Measurements from ENCODE around the gene TFEB. TPM values are rescaled to one million over a fixed set of nuclear protein-coding genes. Genes with fewer than 3 reads are reported as not detected.

TFEB gene
- total RNA-seq, 2 donors from 2014 or later, result 9.4 to 12.0 TPM

- Mint-ChIP-seq H3K36me3 (ENCODE audit: low read depth) (no peaks in the 10 kb centered on the region), H3K27me3 (peaks cover 5% of the 10 kb centered on the region), H3K4me3 (no peak overlapping the region), H3K27ac (no peak overlapping the region), H3K9me3 (no peaks in the 10 kb centered on the region), H3K4me1 (no peaks in the 10 kb centered on the region)
- no peak for ATAC-seq (replicated peaks)
These were observed 66.4 kb downstream of the TFEB start for GRCh38 chr6:41668968-41669367.

- H3K27me3 Mint-ChIP-seq, result peaks cover 12% of the 10 kb centered on the region
- no peaks in the 10 kb centered on the region for H3K4me1 Mint-ChIP-seq
- no peak overlapping the region for H3K27ac Mint-ChIP-seq
- no peaks in the 10 kb centered on the region for H3K9me3 Mint-ChIP-seq
- no peak overlapping the region for H3K4me3 Mint-ChIP-seq
- ATAC-seq (replicated peaks), result no peak
- H3K36me3 Mint-ChIP-seq (ENCODE audit: low read depth), result no peaks in the 10 kb centered on the region
These were observed 68.2 kb downstream of the TFEB start for GRCh38 chr6:41667195-41667594.

GRCh38 chr6:41664271-41664670 is 71.1 kb downstream of the TFEB start:
- H3K4me1 Mint-ChIP-seq, result no peaks in the 10 kb centered on the region
- H3K9me3 Mint-ChIP-seq, result no peaks in the 10 kb centered on the region
- no peaks in the 10 kb centered on the region for H3K36me3 Mint-ChIP-seq (ENCODE audit: low read depth)
- no peak overlapping the region for H3K27ac Mint-ChIP-seq
- no peak for ATAC-seq (replicated peaks)
- peaks cover 23% of the 10 kb centered on the region for H3K27me3 Mint-ChIP-seq
- H3K4me3 Mint-ChIP-seq, result no peak overlapping the region

- no peak overlapping the region for H3K4me3 Mint-ChIP-seq
- no peak for ATAC-seq (replicated peaks)
- no peaks in the 10 kb centered on the region for H3K9me3 Mint-ChIP-seq
- no peaks in the 10 kb centered on the region for H3K36me3 Mint-ChIP-seq (ENCODE audit: low read depth)
- H3K4me1 Mint-ChIP-seq, result no peaks in the 10 kb centered on the region
- no peak overlapping the region for H3K27ac Mint-ChIP-seq
- peaks cover 26% of the 10 kb centered on the region for H3K27me3 Mint-ChIP-seq
These were observed 71.8 kb downstream of the TFEB start for GRCh38 chr6:41663568-41663967.

GRCh38 chr6:41659935-41660334 is 75.5 kb downstream of the TFEB start:
- no peak overlapping the region for H3K27ac Mint-ChIP-seq
- no peak for ATAC-seq (replicated peaks)
- H3K4me3 Mint-ChIP-seq, result no peak overlapping the region
- no peaks in the 10 kb centered on the region for H3K36me3 Mint-ChIP-seq (ENCODE audit: low read depth)
- H3K9me3 Mint-ChIP-seq, result no peaks in the 10 kb centered on the region
- peaks cover 49% of the 10 kb centered on the region for H3K27me3 Mint-ChIP-seq
- H3K4me1 Mint-ChIP-seq, result no peaks in the 10 kb centered on the region

- Mint-ChIP-seq H3K4me3 (no peak overlapping the region), H3K4me1 (no peaks in the 10 kb centered on the region), H3K9me3 (no peaks in the 10 kb centered on the region), H3K36me3 (ENCODE audit: low read depth) (no peaks in the 10 kb centered on the region), H3K27me3 (peaks cover 51% of the 10 kb centered on the region), H3K27ac (no peak overlapping the region)
- ATAC-seq (replicated peaks), result no peak
These were observed 76.8 kb downstream of the TFEB start for GRCh38 chr6:41658636-41659035.

- no peak for ATAC-seq (replicated peaks)
- Mint-ChIP-seq H3K4me1 (no peaks in the 10 kb centered on the region), H3K4me3 (no peak overlapping the region), H3K9me3 (no peaks in the 10 kb centered on the region), H3K27ac (no peak overlapping the region), H3K27me3 (peaks cover 46% of the 10 kb centered on the region), H3K36me3 (ENCODE audit: low read depth) (no peaks in the 10 kb centered on the region)
These were observed 78.0 kb downstream of the TFEB start for GRCh38 chr6:41657131-41658094.

- Mint-ChIP-seq H3K9me3 (no peaks in the 10 kb centered on the region), H3K4me3 (no peak overlapping the region), H3K27me3 (peaks cover 42% of the 10 kb centered on the region), H3K36me3 (ENCODE audit: low read depth) (no peaks in the 10 kb centered on the region), H3K4me1 (no peaks in the 10 kb centered on the region), H3K27ac (no peak overlapping the region)
- no peak for ATAC-seq (replicated peaks)
These were observed 79.3 kb downstream of the TFEB start for GRCh38 chr6:41656002-41656691.

- H3K4me1 Mint-ChIP-seq, result no peaks in the 10 kb centered on the region
- no peak overlapping the region for H3K4me3 Mint-ChIP-seq
- H3K27ac Mint-ChIP-seq, result no peak overlapping the region
- peaks cover 40% of the 10 kb centered on the region for H3K27me3 Mint-ChIP-seq
- no peaks in the 10 kb centered on the region for H3K36me3 Mint-ChIP-seq (ENCODE audit: low read depth)
- no peaks in the 10 kb centered on the region for H3K9me3 Mint-ChIP-seq
- no peak for ATAC-seq (replicated peaks)
These were observed 79.8 kb downstream of the TFEB start for GRCh38 chr6:41655646-41656001.

GRCh38 chr6:41655176-41655575 is 80.2 kb downstream of the TFEB start:
- H3K4me3 Mint-ChIP-seq, result no peak overlapping the region
- peaks cover 37% of the 10 kb centered on the region for H3K27me3 Mint-ChIP-seq
- no peaks in the 10 kb centered on the region for H3K9me3 Mint-ChIP-seq
- H3K36me3 Mint-ChIP-seq (ENCODE audit: low read depth), result no peaks in the 10 kb centered on the region
- H3K27ac Mint-ChIP-seq, result no peak overlapping the region
- H3K4me1 Mint-ChIP-seq, result no peaks in the 10 kb centered on the region
- no peak for ATAC-seq (replicated peaks)

- H3K27ac Mint-ChIP-seq, result no peak overlapping the region
These were observed 80.7 kb downstream of the TFEB start for GRCh38 chr6:41654698-41655151.

GRCh38 chr6:41654151-41654697 is 81.2 kb downstream of the TFEB start:
- no peaks in the 10 kb centered on the region for H3K9me3 Mint-ChIP-seq
- no peak overlapping the region for H3K4me3 Mint-ChIP-seq
- H3K27ac Mint-ChIP-seq, result no peak overlapping the region
- no peak for ATAC-seq (replicated peaks)
- peaks cover 37% of the 10 kb centered on the region for H3K27me3 Mint-ChIP-seq
- no peaks in the 10 kb centered on the region for H3K4me1 Mint-ChIP-seq
- H3K36me3 Mint-ChIP-seq (ENCODE audit: low read depth), result no peaks in the 10 kb centered on the region

More at GRCh38 chr6:41654698-41655151, 80.7 kb downstream of the TFEB start:
- Mint-ChIP-seq H3K27me3 (peaks cover 37% of the 10 kb centered on the region), H3K36me3 (ENCODE audit: low read depth) (no peaks in the 10 kb centered on the region), H3K9me3 (no peaks in the 10 kb centered on the region), H3K4me1 (no peaks in the 10 kb centered on the region), H3K4me3 (no peak overlapping the region)
- ATAC-seq (replicated peaks), result no peak

GRCh38 chr6:41653691-41654090 is 81.7 kb downstream of the TFEB start:
- Mint-ChIP-seq H3K27me3 (peaks cover 34% of the 10 kb centered on the region), H3K4me1 (no peaks in the 10 kb centered on the region), H3K9me3 (no peaks in the 10 kb centered on the region), H3K36me3 (ENCODE audit: low read depth) (no peaks in the 10 kb centered on the region), H3K4me3 (no peak overlapping the region), H3K27ac (no peak overlapping the region)
- no peak for ATAC-seq (replicated peaks)

- Mint-ChIP-seq H3K27me3 (peaks cover 28% of the 10 kb centered on the region), H3K27ac (no peak overlapping the region), H3K4me3 (no peak overlapping the region), H3K9me3 (no peaks in the 10 kb centered on the region), H3K36me3 (ENCODE audit: low read depth) (no peaks in the 10 kb centered on the region), H3K4me1 (no peaks in the 10 kb centered on the region)
- ATAC-seq (replicated peaks), result no peak
These were observed 82.3 kb downstream of the TFEB start for GRCh38 chr6:41652866-41653652.

Data from activated T-helper 17 cell treated with anti-CD3 and anti-CD28 coated beads, Interleukin-2, amount 50 U/mL, for 72 hours (primary cell).